Glutamatergic neuron (in vitro differentiated cells): ENCODE measurements around the gene MOB3C. TPM values are rescaled to one million over a fixed set of nuclear protein-coding genes. Genes with fewer than 3 reads are reported as not detected.

ENCODE experiments used
- DNase-seq: peaks from one replicate; pipeline ENCODE4 v3.0.0; 2022
- H3K27ac Mint-ChIP-seq: one replicate; pipeline ENCODE4 v1.8.0; 2020; ENCODE audit warnings: mild to moderate bottlenecking, mixed read lengths, inconsistent platforms; ENCODE audit not compliant: unreplicated experiment
- H3K27me3 Mint-ChIP-seq: one replicate; pipeline ENCODE4 v1.8.0; 2020; ENCODE audit warnings: mild to moderate bottlenecking, moderate library complexity, mixed read lengths, inconsistent platforms; ENCODE audit not compliant: unreplicated experiment
- H3K36me3 Mint-ChIP-seq: one replicate; pipeline ENCODE4 v1.8.0; 2020; ENCODE audit warnings: mild to moderate bottlenecking, mixed read lengths, inconsistent platforms; ENCODE audit not compliant: unreplicated experiment
- H3K4me1 Mint-ChIP-seq: one replicate; pipeline ENCODE4 v1.8.0; 2020; ENCODE audit warnings: mild to moderate bottlenecking, low read depth, mixed read lengths, inconsistent platforms; ENCODE audit not compliant: unreplicated experiment
- H3K4me3 Mint-ChIP-seq: one replicate; pipeline ENCODE4 v1.8.0; 2020; ENCODE audit warnings: mild to moderate bottlenecking, mixed read lengths, inconsistent platforms; ENCODE audit not compliant: unreplicated experiment
- H3K9me3 Mint-ChIP-seq: one replicate; pipeline ENCODE4 v1.8.0; 2020; ENCODE audit warnings: mild to moderate bottlenecking, moderate library complexity, mixed read lengths, inconsistent platforms; ENCODE audit not compliant: unreplicated experiment
- CTCF ChIP-seq: fragments of 200-600 bp; sonication (generic); IDR thresholded peaks from one replicate; pipeline ENCODE4 v1.5.0; 2021; ENCODE audit not compliant: partially characterized antibody, unreplicated experiment
- total RNA-seq: library from RNA; stranded (reverse); fragmentation: NEBNext Ultra II Directional; extraction: Animal tissue kit (Norgen Biotek cat#: 25700); gene quantifications from one replicate; pipeline ENCODE4 v1.2.1, GENCODE V29; 2021; ENCODE audit not compliant: unreplicated experiment

MOB3C gene
- total RNA-seq, 1 donor from 2014 or later = 1.6 TPM

- no peak overlapping the region for H3K27ac Mint-ChIP-seq
- H3K27me3 Mint-ChIP-seq = peaks cover 15% of the 10 kb centered on the region
- H3K4me1 Mint-ChIP-seq = peaks cover 8% of the 10 kb centered on the region
- no peak overlapping the region for H3K4me3 Mint-ChIP-seq
- peaks cover 6% of the 10 kb centered on the region for H3K9me3 Mint-ChIP-seq
- no peak for DNase-seq
- no peaks in the 10 kb centered on the region for H3K36me3 Mint-ChIP-seq
- no peak for TF ChIP-seq CTCF
These were observed 2.3 kb upstream of the MOB3C start for GRCh38 chr1:46618754-46619415.

- peaks cover 15% of the 10 kb centered on the region for H3K27me3 Mint-ChIP-seq
- no peak for TF ChIP-seq CTCF
- H3K27ac Mint-ChIP-seq = no peak overlapping the region
- no peaks in the 10 kb centered on the region for H3K36me3 Mint-ChIP-seq
- peaks cover 6% of the 10 kb centered on the region for H3K9me3 Mint-ChIP-seq
- peaks cover 6% of the 10 kb centered on the region for H3K4me1 Mint-ChIP-seq
- DNase-seq = no peak
- no peak overlapping the region for H3K4me3 Mint-ChIP-seq
These were observed 1.2 kb upstream of the MOB3C start for GRCh38 chr1:46617833-46618232.

- Mint-ChIP-seq H3K4me1 (peaks cover 6% of the 10 kb centered on the region), H3K27me3 (peaks cover 15% of the 10 kb centered on the region), H3K27ac (no peak overlapping the region), H3K36me3 (no peaks in the 10 kb centered on the region), H3K9me3 (peaks cover 9% of the 10 kb centered on the region), H3K4me3 (peak overlapping the region; percentile 86)
- DNase-seq = no peak
- no peak for TF ChIP-seq CTCF
These were observed 643 bp upstream of the MOB3C start for GRCh38 chr1:46617108-46617800.

GRCh38 chr1:46615735-46616134, 876 bp downstream of the MOB3C start:
- peaks cover 3% of the 10 kb centered on the region for H3K4me1 Mint-ChIP-seq
- H3K27ac Mint-ChIP-seq = no peak overlapping the region
- peaks cover 7% of the 10 kb centered on the region for H3K9me3 Mint-ChIP-seq
- H3K36me3 Mint-ChIP-seq = no peaks in the 10 kb centered on the region
- H3K27me3 Mint-ChIP-seq = peaks cover 15% of the 10 kb centered on the region
- DNase-seq = no peak
- peak overlapping the region; percentile 81 for H3K4me3 Mint-ChIP-seq
- no peak for TF ChIP-seq CTCF

- Mint-ChIP-seq H3K4me1 (peaks cover 3% of the 10 kb centered on the region), H3K36me3 (no peaks in the 10 kb centered on the region), H3K4me3 (peak overlapping the region; percentile 54), H3K27me3 (peaks cover 13% of the 10 kb centered on the region), H3K9me3 (peaks cover 7% of the 10 kb centered on the region), H3K27ac (no peak overlapping the region)
- no peak for DNase-seq
- TF ChIP-seq CTCF = no peak
These were observed 1.5 kb downstream of the MOB3C start for GRCh38 chr1:46615088-46615487.
